NCI-H2107 treated with DMSO at 0.1 percent for 48 hours (cell line): Measurements from ENCODE around the gene INKA2.
A peak's percentile ranks its signal among the peaks of the same experiment; 100 is the strongest.
"Not testable (repeated sequence)": the region's sequence is repeated elsewhere in the genome, so short reads cannot be mapped to it uniquely, and the experiment has no call there.

ENCODE experiments used
- DNase-seq: peaks from one replicate; lab custom pipeline; 2025; ENCODE audit not compliant: unreplicated experiment; lab: John Stamatoyannopoulos, UW

The INKA2 gene

DNA sequence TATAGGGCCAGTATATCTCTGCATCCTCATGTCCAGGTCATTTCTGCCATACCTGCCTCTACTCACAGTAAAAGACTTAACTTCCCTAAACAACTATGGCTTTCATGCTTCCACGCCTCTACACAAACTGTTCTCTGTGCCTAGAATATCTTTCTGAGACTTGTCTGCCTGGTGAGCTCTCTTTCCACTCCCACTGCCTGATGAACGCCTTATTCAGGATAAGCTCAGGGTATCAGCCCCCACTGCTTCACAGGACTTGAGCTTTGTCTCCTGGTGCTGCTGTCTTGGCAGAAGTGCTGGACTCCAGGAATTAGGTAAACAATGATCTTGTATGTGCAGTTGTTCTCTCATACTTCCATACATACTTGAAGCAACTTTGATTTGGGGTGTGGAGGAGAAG, 11.7 kb upstream of the INKA2 start:
- no peak for DNase-seq

DNA sequence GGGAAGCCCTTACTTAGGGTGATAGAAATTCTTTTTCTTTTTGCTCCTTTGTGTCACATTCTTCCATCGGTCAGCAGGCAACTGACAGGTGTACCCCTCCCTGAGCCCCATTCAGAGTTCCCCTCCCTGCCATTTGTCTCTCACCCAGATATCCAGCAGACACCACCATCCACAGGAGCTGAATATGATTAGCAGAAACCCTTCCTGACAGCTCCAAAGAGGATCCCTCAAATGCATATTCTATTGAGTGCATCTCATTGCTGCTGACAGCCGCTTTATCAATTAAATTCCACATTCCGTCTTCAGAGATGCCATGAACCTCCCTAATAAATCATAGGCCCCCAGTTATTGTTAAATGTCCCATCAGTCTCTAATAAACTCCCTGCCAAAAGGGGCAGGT, 10.4 kb upstream of the INKA2 start:
- no peak for DNase-seq

- no peak for DNase-seq
Observed at GRCh38 chr1:111747947-111748346, 8.8 kb upstream of the INKA2 start.

GRCh38 chr1:111747282-111747734, 8.1 kb upstream of the INKA2 start:
- DNase-seq = peak; percentile 34

DNA sequence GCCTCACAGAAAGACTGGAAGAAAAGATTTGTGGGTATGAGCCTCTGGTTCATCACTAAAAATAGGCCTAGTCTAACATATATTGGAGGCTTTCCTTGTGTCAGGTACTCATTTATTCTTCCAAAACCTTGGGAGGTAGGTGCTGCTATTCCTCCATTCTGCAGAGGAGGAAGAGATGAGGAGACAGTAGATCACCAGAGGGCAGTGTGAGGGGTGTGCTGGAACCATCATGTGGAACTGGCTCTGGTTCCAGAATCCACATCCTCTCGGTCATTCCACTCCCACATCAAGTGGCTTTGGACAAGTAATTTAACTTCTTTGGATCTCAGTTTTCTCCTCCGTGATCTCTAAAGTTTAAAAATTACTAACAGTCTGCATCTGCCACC, 7.4 kb upstream of the INKA2 start:
- DNase-seq = no peak

DNA sequence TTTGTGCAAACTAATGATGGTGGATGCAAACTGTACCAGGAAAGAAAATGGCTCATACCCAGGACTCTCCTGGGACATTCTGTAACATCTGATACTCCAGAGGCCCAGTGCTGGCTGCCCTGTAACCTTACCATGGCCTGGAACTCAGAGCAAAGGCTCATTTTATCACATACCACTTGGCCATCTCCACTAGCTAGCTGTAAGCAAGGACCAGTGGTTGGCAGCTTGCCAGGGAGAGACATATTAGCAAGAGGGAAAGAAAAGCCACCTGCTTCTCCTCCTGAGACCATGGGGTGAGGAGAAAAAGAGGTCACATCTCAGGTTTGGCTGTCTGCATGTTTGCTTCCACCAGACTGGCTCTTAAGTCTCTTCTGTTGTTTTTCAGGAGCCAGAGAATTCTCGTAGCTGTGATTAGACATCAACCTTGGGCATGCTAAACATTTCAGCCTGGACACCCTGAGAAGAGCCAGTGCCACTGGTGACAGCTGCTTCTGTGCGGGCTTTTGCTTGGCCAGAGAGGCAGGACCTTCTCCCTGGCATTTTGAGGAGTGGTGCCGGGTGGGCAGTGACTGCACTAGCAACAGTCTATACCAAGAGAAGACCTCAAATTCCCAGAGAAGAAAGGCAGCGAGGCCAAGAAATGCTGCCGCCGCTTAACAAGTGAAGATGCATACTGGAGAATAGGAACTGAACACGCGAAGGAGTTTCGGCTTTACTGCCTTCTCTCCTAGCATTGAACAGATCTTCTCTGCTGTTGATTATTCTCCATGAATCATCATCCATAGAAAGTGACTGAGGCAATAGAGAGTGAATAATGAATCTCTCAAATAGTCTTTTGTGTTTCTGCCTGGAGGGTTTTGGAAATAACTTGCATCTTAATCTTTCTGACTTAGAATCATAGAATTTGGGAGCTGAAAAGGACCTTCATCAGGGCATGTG, 6.7 kb upstream of the INKA2 start:
- DNase-seq = peak; percentile 30

GRCh38 chr1:111743679-111744101, 4.5 kb upstream of the INKA2 start:
- DNase-seq = no peak

DNA sequence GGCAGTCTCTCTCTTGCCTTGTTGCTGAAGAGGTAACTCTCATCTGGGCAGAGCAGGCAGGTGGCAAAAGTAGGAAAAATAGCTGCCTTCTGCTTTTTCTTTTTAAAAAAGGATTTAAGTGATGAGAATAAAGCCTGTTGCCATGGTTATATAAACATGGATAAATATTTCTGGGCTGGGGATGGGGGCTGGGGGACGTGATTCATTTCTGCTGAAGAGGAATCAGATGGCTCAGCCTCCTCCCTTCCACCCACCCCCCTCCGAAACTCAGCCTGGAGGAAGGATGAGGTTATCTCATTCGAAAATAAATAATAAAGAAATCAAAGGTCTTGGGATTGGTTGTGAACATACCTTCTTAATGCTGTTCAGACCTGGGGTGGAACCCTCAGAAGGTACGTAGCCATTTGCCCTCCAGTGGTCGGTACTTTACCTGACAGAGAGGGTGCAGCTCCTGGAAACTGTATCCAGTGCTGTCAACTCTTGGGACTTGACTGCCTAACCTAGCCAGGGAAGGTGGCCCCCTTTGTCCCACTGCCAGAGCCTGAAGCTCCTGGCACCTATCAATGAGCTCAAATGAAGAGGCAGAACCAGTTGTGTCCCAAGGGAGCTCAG, 3.8 kb upstream of the INKA2 start:
- DNase-seq = no peak

DNA sequence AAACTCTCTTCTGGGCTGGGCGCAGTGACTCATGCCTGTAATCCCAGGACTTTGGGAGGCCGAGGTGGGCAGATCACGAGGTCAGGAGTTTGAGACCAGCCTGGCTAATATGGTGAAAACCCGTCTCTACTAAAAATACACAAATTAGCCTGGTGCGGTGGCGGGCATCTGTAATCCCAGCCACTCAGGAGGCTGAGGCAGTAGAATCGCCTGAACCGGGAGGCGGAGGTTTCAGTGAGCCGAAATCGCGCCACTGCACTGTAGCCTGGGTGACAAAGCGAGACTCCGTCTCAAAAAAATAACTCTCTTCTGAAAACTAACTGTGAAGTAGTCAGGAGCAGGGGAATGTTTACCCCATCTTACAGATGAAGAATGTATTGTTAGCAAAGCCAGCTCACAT, 3.1 kb upstream of the INKA2 start:
- DNase-seq = not testable (repeated sequence)

DNA sequence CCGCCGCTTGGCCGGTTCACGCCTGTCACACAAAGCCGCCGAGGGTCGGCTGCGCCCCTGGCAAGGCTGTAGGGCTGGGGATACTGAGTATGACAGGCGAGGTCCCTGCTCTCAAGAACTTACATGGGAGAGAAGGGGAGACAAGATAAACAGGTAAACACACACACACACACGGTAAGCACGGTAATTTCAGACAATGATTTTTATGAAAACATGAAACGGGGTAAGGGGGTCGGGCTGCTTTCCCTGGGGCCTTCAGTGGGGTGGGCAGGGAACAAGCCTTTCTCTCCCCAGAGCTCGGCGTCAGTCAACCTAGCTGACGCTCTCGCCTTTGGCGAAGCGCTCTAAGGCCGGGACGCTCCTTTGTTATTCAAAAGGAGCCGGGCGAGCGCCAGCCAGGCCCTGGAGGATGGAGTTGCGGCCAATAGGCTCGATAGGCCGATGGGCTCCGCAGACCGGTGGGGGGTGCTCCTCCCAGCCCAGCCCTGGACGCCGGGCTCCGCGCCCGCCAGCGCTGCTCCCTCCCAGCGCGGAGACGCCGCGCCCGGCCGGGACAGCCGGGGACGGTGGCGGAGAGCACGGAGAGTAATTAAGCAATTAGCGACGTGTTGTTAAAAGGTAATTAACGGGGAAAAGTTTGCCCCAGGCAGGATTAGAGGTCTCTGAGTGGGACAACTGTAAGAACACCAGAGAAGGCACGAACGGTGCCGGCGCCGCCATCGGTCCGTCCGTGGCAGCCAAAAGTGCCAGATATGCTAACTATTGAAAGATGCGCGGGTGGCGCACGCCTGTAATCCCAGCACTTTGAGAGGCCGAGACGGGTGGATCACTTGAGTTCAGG, 950 bp upstream of the INKA2 start:
- peak; percentile 27 for DNase-seq

DNA sequence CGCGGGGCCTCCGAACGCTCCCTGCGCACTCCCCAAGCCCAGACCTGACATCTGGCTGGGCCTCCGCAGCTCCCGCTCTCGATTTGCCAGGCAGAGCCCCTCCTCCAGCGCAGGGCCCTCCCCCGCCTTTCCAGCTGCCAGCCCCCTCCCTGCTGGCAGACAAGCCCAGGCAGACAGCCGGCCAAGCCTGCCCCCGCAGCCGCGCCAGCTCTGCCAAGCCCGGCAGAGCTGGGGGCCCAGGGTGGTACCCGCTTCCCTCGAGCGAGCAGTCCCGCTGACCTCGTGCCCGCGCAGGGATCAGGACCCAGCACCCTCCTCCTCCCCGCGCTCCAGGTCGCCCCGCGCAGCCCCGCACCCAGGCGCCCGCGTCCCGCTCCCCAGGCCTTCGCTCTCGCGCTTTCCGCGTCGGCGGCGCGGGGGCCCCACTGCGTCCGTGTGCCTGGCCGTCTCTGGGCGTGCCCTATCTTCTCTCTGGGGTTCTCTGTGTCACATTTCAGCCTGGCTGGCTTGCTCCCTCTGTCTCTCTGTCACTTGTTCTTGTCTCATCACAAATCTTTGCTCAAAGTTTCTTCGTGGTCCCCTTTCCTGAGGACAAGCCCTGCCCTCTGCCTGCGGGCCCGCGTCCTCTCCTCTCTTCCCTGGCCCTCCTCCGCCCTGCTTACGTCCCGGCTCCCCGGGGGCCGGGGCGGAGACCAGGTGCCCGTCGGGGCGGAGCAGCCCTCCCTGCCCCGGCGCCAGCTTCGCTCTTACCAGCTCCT, 580 bp downstream of the INKA2 start:
- peak; percentile 69 for DNase-seq

- peak; percentile 68 for DNase-seq
Observed at GRCh38 chr1:111738133-111738435, 1.1 kb downstream of the INKA2 start.

GRCh38 chr1:111737216-111738132, 1.7 kb downstream of the INKA2 start:
- DNase-seq = no peak

DNA sequence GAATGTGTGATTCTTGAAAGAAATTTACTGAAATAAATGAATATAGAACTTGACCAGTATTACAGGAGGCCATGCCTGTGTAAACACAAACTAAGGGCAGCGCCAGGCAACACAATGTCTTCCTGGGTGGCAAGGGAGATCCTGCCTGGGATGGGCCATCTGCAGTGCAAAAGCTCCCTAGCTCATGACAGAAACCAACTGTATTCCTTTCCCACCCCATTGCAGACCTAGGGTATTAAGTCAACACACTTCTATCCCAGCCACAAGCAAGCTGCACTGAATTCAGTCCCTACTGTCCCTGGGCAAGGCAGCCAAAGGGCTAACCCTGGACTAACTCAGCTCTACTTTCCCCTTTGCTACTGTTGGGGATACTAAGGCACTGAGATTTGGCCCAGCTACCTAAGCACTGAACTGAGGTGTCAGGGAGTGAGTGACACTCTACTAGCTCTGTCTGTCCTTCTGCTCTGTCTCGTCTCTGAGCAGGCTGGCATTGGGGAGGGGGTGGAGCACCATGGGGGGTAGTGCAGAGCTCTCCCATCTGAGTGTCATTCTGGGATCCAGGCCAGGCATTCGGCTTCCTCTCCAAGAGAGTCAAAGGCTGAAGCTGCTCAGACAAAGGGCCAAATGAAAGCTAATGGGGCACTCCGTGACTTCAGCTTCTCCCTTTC, 2.5 kb downstream of the INKA2 start:
- DNase-seq = peak; percentile 69

GRCh38 chr1:111735858-111736544, 3.2 kb downstream of the INKA2 start:
- peak; percentile 93 for DNase-seq

GRCh38 chr1:111735321-111735720, 3.9 kb downstream of the INKA2 start:
- no peak for DNase-seq

- DNase-seq = no peak
Observed at GRCh38 chr1:111734856-111735255, 4.3 kb downstream of the INKA2 start.

DNA sequence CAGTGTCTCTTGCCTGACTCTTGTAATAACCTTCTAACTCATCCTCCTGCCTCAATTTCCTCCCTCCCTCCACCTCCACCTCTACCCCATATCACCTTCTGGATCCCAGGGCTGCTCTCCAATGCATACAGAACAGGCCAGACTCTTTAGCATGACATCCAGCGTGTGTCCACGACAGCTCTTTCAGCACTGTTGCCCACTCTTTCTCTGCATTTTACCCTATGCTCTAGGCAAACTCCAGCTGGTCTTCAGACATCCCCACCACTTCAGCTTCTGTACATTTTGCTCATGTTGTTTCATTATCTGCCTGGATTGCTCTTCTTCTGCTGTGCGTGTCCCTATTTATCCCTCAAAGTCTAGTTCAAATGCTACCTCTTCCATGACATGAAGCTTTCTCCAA, 4.8 kb downstream of the INKA2 start:
- DNase-seq = no peak

- no peak for DNase-seq
Observed at GRCh38 chr1:111733992-111734341, 5.2 kb downstream of the INKA2 start.
